GM18861 (cell line): Measurements from ENCODE around the gene ABCG1.

ENCODE experiments used
- ATAC-seq: cut with Tn5 transposase; IDR thresholded peaks from one replicate; pipeline ENCODE4 v1.9.1; 2021; ENCODE audit not compliant: unreplicated experiment

The ABCG1 gene

GRCh38 chr21:42303443-42303842 is 84.5 kb downstream of the ABCG1 start:
- ATAC-seq = no peak

DNA sequence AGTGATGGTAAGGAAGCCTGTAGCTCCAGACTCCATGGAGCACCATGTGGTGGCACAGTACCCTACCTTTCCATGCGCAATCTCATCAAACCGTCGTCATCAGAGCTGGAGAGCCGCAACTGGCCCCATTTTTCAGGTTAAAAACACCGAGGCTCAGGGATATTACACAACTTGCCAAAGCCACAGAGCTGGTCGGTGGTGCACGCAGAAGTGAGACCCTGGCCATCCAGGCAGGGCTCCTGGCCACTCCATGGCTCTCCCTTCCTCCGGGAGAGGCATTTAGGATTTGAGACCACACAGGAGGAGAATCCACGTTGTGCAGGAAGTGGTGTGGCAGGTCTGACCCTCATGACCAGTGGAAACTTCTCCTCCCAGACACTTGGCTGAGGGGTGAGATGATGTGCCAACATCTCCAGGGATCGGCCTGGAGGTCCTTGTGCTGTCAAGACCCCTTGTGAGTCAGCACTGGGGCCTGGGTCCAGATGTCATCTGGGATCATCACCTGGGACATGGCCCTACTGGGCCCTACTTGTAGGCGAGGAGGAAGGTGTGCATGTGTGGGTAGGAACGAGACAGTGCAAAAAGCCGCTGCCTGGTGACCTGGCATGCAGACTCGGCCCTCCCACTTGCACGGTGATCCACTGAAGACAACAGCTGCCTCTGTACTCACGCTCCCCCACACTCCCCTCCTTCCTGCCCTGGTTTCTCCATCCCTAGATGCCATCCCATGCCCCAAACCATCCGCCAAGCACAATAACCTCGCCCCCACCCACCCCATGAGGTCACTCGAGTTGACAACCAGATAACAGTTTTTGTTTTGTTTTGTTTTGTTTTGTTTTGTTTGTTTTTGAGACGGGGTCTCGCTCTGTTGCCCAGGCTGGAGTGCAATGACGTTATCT is 85.9 kb downstream of the ABCG1 start:
- no peak for ATAC-seq

GRCh38 chr21:42305707-42306147 is 86.8 kb downstream of the ABCG1 start:
- no peak for ATAC-seq

DNA sequence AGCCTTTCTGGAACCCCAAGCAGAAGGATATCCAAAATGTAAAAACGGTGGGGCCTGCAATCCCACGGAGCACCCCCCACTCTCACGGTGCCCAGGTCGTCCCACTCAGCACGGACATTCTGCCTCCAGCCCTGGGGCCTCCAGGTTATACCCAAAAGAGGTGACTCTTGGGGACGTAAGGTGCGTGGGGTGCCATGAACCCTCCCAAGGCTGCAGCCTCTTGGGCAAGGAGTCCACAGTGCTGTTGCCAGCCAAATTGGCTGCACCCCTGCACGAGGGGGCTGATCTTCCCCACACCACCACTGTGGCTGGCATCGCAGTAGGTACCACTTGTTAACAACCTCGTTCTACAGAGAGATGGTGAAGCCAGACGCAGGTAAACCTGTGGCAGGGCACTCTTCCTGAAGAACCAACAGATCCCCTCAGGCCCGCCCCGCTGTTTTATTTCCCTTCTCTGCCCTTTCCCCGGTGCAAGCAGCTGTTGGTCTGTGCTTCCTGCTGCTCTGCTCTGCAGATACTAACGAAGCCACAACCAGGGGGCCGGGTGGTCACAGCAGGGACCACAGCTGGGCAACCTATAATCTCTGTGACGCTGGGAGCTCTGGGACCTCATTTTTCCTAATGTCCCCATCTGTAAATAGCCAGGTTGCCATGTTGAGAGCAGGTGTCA is 87.6 kb downstream of the ABCG1 start:
- ATAC-seq = no peak

GRCh38 chr21:42307106-42307505 is 88.2 kb downstream of the ABCG1 start:
- no peak for ATAC-seq

DNA sequence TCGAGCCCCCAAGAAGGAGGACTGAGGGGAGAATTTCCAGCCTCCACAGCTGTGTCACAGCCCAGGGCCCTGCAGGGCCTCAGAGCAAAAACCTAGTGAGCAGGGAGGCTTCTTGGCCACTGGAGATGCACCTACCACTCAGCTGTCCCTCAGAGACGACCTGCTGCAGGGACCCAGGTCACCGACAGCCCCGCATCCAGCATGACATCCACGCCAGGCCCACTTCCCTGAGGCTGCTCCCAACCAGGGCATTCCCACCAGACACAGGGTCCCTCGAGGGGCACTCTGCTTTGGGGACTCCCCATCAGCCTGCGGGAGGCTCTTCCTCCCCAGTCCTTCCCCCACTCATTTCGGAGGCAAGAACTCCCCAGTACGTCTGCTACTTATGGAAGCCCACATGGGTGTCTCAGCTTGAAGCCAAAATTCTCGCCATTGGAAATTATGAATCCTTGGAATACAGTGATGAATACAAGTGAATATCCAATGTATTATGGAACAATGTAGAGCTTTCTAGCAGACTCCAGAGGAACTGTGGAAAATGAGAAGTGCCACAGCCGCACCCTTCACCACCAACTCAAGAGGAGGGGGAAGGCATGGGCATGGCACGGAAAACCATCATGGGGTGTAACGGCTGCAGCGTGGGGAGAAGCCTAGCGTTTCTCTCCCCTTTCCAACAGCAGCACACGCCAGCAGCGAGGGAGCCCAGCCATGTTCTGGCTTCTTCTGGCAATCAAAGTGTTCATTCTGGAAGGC is 89.4 kb downstream of the ABCG1 start:
- ATAC-seq = no peak

DNA sequence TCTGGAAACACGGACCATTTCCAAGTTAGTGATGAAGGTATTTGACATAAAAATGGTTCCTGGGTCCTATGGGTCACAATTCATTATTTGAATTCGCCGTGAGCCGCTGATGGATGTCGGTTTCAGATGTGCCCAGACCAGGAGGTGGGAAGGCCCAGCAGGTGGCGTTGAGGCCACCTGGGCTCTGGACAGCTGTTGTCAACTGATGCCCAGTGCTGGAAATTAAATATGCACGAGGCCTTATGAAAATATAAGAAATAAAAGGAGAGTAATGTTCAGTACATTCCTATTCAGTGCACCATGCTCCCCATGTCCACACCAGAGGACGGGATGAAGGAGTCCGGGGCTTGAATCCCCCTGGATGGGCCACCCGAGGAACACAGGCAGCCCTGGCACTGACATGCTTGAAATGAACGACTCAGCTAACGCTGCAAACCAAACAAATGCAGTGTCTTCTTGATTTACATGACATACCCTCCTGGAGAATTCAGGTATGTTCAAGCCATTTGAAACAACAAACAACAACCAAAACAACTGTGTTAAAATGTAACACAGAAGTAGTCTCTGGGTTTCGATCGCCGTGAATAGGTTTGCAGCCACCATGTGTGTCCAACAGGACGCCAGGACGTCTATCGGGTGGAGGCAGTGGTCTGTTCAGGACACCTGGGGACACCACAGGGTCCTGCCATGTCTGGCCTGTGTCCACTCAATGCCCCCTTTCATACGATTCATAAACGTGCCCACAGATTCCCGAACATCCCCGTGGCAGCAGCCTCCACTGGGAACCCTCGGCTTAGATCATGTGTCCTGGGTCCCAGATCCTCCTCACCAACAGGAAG is 90.2 kb downstream of the ABCG1 start:
- no peak for ATAC-seq

GRCh38 chr21:42309753-42310213 is 90.8 kb downstream of the ABCG1 start:
- ATAC-seq = no peak

DNA sequence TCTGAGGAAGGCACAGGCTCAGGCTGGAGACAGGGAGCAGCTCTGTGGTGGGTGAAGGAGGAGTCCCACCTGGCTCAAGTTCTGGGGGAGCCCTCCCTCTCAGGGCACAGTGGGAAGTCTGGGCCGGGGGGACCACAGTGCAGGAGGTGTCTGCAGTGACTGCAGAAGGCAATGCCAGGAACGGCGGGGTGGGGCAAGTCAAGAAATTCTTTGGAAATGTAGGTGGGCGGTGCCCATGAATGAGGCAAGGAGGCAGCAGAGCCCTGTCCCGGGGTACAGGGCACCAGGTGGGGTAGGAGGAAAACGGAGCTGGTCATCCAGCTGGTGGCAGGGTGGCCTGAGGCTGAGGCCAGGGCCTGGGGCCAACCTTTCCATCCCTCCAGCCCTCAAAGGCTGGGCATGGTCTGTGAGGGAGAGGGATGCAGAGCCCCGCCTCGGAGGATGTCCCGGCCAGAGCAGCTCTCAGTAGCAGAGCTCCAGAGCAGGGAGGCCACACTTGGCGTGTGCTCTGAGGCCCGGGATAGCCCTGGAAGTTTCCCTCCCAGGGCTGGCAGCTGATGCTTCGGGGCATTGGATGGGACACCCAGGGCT is 91.6 kb downstream of the ABCG1 start:
- no peak for ATAC-seq

DNA sequence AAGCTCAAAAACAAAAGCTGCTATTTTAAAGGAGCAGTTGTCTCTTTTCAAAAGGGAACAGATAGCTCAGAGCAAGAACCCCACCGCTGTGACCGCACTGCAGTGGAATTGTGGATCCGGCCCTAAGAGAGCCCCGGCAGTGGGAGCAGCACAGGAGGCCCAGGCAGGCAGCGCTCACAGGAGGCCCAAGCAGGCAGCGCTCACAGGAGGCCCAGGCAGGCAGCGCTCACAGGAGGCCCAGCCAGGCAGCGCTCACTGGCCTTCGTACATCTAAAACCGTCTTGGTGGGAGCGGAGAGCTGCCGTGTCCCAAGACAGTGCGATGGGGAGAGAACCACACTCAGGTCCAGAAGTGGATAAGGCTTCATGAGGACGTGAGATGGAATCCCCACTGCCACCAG is 92.2 kb downstream of the ABCG1 start:
- no peak for ATAC-seq

- no peak for ATAC-seq
These were observed 93.1 kb downstream of the ABCG1 start for GRCh38 chr21:42311816-42312625.

- no peak for ATAC-seq
These were observed 93.7 kb downstream of the ABCG1 start for GRCh38 chr21:42312626-42313104.

DNA sequence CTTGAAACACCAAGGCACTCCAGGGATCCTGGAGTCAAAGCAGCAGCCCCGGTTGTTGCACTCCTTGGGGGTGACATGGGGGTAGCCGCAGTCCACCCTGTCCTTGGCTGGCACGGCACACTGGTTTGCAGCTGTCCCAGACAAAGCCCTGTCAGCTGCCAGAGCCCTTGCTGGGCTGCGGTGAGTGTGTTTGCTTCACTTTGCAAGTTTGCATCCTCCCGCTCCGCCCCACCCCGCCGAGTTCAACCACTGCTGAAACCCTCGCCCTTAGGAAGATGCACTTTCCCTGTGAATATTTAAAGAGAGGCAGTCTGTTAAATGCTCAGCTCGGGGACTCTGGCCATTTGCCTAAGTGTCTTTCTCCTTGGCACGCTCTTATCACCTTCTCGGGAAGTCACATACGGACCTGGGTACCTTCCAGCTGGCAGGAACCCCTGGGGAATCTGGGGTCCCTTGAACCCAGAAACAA is 94.6 kb downstream of the ABCG1 start:
- ATAC-seq = no peak

DNA sequence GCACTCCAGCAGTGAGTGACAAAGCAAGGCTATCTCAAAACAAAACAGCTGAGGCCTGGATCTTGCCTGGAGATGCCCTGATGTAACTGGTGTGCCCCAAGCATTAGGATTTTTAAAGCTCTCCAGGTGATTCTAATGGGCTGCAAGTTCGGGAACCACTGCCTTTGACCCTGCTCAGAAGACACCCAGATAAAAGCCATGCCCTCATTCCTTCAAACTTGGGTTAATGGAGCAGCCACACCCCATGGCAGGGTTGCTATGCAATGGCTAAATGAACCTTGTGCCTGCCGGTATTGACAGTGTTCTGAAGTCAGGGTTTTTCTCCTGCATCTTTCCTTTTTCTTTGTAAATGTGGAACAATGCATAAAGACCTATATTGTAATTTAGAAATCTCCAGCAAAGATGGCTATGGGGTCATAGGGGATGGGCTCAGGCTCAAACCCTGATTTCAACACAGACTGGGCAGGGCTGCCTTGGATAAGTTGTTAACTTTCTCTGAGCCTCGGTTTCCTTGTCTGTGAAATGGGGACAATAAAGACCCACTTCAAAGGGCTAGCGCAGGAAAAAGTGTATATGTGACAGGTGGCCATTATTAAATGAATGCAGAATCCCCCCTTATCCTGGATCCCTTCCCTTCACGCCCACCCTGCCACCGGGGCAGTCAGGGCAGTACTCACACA is 95.8 kb downstream of the ABCG1 start:
- ATAC-seq = no peak

DNA sequence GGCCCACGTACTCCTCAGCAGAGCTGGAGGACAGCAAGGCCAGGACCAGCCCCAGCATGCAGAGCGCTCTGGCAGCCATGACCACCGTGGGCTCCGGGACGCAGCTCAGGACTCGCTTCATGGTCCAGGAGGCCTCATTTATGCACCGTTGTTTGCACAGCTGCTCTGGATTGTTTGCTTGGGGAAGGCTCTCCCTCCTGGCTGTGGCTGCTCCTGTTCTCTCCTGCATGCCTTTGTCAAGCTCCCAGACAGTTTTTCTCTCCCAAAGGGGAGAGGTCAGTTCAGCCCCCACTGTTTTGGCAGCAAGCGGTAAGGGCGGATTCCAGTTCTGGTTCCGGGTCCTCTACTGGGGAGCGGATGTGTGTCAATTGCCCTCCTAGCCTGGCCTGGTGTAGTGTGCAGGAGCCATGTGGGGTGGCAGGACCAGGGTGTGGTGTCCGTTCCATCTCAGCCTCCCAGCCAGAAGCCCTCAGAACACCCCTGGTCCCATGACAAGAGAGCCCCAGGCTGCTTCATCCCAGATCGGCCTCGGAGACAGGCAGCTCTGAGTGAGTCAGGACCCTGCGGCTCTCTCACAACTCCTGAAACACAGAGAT is 96.5 kb downstream of the ABCG1 start, which contains the start of gene TFF3:
TFF3 (minus strand) TSS at position 114 of the 596 bp plus-strand sequence; CDS start at position 79, 35 bp downstream.
- no peak for ATAC-seq

- ATAC-seq = no peak
These were observed 98.0 kb downstream of the ABCG1 start for GRCh38 chr21:42316891-42317290.

- no peak for ATAC-seq
These were observed 98.4 kb downstream of the ABCG1 start for GRCh38 chr21:42317341-42317741.
